ENCODE results near the gene FBXO28.

The FBXO28 gene

DNA sequence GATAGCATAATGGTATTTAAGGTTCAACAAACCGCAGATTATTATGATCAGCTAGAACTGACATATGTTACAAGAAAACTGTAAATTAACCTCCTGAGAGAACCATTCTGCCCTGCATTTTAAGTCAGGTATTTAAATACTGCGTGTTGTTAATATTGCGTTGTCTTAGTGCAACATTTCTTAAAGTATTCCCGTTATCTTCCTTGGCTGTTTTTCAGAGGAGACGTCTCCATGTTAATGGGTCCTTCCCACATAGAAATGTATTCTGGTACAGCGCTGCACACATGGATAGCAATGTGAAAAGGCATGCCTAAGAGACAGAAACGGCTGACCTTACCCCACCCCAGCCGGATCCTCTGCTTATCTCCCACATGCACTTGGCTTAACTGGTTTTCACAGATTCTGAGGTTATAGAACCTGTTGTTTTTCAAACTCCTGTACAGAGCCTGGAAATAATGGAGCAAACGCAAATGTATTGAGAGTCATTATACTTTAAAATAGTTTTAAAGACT lies 46.3 kb downstream of the FBXO28 start:
- no peak for FAIRE-seq

- FAIRE-seq = no peak
These were observed 48.9 kb downstream of the FBXO28 start for GRCh38 chr1:224162768-224163167.

DNA sequence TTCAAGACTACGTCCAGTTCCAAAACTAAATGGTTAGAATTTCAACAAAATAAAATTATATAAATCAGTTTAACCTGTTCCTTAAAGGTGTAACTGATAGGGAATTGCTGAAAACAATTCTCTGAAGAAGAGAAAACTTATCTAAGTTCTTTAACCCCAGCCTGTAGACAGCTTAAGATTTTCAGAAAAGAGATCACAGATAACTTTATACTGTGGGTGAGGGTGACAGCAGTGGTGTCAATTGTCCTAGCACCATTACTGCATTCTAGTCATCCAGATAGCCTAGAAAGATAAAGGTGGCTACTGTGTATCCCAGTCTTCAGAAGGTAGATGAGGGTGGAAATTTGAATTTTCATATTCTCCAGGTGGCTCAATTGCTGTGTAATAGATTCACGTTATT lies 49.4 kb downstream of the FBXO28 start:
- no peak for FAIRE-seq

- no peak for FAIRE-seq
These were observed 55.0 kb downstream of the FBXO28 start for GRCh38 chr1:224168859-224169380.

GRCh38 chr1:224169718-224170270 lies 55.9 kb downstream of the FBXO28 start:
- FAIRE-seq = no peak

DNA sequence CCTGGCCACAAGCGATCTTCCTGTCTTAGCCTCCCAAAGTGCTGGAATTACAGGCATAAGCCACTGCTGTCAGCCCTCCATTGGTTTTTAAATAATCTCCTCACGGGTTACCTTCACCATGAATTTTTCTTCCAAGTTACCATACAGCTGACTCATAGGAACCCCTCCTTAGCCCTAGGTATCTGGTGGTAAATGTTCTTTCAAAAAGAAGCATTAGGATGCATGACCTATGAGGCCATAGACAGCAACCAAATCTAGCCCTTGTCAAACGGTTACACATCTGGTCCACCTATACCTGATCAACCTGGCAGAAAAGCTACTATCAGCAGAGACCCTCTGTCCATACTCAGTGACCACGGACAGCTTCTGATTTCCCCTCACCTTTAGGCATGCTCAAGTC lies 56.4 kb downstream of the FBXO28 start:
- FAIRE-seq = no peak

DNA sequence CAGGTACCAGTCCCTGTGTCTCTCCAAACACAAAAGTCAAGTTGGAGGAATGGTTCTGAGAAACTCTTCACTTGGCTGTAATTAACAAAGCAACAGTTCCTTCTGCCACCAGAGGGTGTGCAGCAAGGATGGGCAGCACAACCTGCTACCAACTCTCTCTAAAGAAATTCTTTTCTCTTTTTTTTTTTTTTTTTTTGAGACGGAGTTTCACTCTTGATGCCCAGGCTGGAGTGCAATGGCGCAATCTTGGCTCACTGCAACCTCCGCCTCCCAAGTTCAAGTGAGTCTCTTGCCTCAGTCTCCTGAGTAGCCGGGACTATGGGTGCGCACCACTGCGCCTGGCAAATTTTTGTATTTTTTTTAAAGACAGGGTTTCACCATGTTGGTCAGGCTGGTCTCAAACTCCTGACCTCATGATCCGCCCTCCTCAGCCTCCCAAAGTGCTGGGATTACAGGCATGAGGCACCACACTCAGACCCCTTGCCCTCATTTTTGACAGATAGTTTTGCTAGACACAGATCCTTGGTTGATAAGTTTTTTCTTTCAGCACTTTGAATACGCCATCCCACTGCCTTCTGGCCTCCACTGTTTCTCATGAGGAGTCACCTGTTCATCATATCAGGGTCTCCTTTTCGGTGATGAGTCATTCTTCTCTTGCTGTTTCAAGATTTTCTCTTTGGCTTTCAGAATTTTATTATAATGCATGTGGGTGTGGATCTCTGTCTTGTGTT lies 57.0 kb downstream of the FBXO28 start:
- FAIRE-seq = no peak

GRCh38 chr1:224172229-224172628 lies 58.3 kb downstream of the FBXO28 start:
- FAIRE-seq = no peak

DNA sequence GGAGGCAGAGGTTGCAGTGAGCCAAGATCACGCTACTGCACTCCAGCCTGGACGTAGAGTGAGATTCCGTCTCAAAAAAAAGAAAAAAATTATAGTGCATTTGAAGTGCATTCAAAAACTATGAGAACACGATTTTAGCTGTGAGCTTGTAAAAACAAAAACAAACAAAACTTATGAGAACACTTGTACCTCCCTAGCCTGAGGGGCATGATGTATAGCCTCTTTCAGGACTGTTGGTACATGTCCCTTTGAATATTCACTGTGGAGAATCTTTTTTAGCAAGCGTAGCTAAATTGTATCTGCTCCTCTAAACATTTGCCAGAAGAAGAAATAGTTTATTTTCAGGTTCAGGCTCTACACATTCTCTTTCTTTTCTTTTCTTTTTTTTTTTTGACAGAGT lies 59.6 kb downstream of the FBXO28 start:
- no peak for FAIRE-seq

DNA sequence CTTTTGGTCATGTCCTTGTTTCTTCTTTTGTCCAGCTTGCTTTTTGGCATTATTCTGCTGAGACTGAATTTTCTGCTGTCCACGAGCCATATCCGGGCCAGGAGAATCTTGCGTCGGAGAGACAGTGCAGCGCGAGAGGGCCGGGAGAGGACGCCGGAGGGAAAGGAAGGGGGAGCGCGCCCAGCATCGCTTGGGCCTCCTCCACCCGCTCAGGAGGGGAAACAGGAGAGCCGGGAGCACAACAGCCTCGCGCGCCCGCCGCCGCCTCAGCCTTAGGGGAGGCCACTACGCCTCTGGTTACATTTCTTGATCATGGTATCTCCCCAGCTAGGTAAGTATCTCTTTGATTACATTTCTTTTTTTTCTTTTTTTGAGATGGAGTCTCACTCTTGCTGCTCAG lies 61.7 kb downstream of the FBXO28 start:
- no peak for FAIRE-seq

- FAIRE-seq = no peak
These were observed 63.6 kb downstream of the FBXO28 start for GRCh38 chr1:224177356-224177999.

DNA sequence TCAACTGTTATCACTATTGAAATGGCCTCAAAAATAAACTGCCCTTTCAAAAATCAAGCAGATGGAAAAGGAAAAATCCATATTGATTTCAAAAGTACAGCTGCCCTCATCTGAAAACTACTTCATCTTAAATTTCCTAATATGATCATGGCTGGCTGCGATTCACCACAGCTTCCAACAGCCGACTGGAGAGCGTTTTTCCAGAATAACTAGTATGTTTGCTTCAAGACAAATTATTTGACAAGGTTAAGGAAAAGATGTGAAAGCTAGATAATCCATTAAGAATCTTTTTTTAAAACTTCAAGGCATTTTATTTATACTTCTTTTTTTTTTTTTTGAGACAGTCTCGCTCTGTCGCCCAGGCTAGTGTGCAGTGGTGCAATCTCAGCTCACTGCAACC lies 65.0 kb downstream of the FBXO28 start:
- no peak for FAIRE-seq

- FAIRE-seq = no peak
These were observed 67.0 kb downstream of the FBXO28 start for GRCh38 chr1:224180783-224181452.

GRCh38 chr1:224181453-224181810 lies 67.5 kb downstream of the FBXO28 start:
- FAIRE-seq = no peak

- FAIRE-seq = no peak
These were observed 68.3 kb downstream of the FBXO28 start for GRCh38 chr1:224182057-224182865.

DNA sequence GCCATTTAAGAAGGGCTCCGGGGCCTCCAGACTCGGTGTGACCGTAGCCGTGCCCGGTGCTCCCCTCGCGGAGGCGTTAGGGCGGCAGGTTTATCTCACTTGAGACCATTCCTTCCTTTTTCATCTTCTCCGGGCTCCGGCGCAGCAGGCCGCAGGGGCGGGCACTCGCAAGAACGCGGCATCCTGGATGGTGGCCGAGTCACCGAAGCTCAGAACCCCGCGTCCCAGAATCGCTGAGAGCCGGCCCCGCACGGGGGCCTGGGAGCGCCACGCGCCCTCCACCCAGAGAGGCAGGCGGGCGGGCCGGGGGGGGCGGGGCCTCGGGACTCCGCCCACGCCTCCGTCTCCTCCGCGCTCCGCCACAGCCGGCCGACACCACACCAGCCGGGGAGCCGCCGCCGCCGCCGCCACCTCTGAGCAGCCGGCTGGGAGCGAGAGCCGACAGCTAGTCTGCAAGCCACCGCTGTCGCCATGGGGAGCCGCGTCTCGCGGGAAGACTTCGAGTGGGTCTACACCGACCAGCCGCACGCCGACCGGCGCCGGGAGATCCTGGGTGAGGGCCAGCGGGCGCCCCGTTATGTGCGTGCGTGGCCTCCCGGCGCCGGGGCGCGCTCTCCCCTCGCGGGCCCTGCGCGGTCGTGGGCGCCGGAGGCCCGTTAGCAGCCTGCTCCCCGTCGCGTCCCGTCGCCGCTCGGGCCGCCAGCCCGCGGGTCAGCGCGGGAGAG lies 69.1 kb downstream of the FBXO28 start, which contains the start of gene DEGS1:
Gene DEGS1 (plus strand): TSS at position 375 of the 725 bp plus-strand sequence. CDS start 97 bp downstream, at position 472.
- no peak for FAIRE-seq

DNA sequence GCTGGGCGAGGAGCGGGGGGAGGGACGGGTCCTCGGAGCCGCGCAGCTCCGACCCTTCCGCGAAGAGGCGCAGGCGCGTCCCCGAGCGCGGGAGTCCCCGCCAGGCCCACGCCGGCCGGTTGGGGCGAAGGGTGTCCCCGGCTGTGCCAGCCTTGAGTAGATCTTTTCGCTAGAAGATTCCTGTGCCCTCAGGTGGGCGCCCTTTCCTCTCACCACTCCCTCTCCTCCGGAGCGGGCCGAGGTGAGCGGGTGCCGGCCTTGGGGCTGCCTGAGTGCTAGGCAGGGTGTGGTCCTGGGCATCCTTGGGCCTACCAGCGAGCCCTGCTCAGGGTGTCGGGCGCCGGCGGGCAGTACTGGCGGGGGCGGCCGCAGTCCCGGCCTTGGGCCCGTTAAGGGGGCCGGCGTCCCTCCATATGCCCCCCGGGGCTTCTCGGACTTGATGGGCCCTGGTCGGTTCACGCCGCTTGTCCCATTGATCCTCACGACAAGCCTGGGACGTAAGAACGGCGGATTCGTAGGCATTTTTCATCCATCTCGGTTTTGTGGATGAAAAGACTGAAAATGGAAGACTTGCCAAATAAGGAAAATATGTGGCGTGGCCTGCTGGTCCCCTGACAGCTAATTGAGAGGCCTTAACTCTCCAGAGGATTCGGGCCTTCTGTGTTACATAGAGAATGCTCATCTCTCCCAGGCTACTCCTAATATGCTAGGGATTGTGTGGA lies 69.8 kb downstream of the FBXO28 start:
- FAIRE-seq = no peak

GRCh38 chr1:224185208-224185607 lies 71.3 kb downstream of the FBXO28 start:
- FAIRE-seq = no peak

GRCh38 chr1:224188286-224188685 lies 74.4 kb downstream of the FBXO28 start:
- FAIRE-seq = no peak

DNA sequence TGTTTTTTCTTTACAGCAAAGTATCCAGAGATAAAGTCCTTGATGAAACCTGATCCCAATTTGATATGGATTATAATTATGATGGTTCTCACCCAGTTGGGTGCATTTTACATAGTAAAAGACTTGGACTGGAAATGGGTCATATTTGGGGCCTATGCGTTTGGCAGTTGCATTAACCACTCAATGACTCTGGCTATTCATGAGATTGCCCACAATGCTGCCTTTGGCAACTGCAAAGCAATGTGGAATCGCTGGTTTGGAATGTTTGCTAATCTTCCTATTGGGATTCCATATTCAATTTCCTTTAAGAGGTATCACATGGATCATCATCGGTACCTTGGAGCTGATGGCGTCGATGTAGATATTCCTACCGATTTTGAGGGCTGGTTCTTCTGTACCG lies 75.7 kb downstream of the FBXO28 start:
- FAIRE-seq = no peak
